ENCODE results near the gene TBC1D21.

TBC1D21 gene

DNA sequence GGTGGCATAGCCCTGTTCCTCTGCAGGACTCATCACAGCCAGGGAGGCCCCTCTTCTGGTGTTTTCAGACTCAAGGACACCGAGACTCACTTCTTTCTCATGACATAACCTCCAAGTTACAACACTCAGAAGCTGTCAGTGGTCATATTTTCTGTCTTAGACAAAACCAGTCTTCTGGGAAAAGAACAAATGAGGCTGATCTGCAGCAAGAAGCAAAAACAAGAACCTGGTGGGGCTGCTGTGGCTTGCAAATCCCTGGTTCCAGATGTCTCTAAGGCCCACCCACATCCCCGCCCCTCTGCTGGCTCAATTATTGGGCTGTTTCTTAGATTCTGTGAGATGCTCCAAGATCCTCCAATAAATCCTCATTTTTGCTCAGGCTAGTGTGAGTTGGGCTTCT is 36.3 kb downstream of the TBC1D21 start:
- no peak for FAIRE-seq

DNA sequence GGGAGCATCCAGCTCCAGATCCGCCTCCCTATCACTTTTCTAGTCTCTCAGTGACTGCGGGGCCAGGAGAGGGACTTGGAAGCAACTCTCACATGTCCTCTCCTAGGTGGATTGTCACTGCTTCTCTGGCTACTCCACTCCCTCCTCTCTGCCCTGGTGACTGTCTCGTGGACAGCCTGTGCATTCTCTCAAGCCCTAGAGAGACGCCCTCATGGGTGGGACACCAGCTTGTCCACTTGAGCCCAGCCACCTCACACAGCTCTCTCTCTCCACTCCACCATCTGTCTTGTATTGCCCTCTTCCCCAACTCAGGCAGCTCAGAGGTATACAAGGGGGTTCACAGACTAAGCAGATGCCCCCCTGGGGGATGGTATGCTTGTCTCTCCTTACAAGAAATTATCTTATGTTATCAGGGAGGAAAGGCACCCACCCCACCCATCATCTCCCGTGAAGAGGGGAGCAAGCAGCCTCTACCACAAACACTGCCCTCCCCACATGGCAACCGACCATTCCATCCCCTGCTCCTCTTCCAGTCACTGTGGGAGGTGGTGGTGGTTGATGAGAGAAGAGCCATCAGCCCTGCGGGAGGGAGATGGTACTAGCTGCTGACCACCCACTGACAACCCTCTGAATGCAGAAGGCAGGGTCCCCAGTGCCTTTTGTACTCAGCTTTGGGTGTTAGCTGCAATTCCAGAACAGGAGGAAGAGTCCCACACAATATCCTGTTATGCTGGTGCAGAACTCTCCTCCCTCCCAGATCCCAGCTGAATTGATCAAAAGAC is 37.3 kb downstream of the TBC1D21 start:
- FAIRE-seq = no peak

DNA sequence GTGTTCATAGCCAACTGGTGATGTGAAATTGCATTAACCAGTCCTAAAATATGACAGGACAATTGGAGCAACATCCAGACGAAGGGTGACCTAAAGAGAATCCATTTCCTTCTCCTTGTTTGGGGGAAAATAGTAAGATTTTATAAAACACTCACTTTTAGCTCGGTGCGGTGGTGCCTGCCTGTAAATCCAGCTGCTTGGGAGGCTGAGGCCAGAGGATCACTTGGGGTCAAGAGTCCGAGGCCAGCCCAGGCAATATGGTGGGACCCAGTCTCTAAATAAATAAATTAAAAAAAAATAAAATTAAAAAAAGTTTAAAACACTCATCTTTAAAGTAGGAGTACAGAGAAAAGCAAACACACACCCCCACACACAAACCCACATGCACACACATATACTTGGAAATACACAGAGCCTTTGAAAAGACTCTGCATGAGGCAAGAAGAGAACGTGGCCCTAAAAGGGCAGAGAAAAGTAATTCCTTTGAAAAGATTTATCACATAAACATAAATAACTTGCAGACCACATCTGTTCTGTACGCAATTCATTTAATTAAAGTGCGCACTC is 38.7 kb downstream of the TBC1D21 start:
- no peak for FAIRE-seq

DNA sequence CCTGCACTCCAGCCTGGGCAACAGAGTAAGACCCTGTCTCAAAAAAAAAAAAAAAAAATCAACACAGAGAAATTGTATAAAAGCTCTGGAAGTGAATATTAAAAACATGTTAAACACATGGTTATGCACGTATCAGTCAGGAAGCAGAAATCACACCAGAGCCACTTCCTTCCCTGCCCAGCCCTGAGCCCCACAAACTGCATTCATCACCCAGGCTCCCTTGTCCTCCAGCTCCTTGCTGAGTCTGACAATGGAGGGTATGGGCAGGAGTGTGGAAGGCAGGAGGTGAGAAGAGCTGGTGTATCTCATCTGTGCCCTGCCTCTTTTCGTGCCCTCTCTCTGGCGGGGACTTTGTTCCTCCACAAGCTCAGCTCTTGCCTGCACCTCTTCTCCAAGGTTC is 40.8 kb downstream of the TBC1D21 start:
- no peak for FAIRE-seq

DNA sequence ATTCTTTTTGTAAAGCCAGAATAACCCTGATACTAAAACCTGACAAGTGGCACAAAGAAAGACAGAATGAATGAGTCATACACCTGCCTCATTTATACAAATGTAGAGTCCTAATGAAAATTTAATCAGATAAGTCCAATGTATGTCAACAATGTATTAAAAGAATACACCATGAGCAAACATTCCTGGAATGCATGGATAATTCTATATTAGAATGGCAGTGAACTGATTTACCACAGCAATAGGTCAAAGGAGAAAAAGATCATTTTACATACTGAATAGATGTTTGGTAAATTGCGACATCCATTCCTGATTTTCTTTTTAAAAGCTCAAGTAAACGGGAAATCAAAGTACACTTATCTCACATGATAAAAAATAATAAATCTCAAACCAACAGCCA is 41.7 kb downstream of the TBC1D21 start:
- no peak for FAIRE-seq

DNA sequence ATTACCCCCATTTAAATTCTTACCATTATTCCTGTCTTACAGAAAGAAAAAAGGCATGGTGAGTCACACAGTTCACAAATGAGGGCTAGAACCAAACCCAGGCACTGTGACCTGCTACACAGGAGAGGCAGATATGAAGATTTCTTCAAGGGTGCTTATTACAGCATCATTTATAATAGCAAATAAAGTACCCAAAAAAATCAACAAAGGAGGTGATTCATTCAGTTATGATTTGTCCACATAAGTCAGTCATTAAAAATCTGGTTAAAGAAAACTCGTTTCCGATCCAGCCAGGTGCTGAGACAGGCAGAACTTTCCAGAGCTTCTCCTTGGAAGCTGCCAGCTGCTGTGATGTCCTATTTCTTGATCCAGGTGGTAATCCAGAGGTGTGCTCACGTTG is 45.4 kb downstream of the TBC1D21 start:
- no peak for FAIRE-seq

DNA sequence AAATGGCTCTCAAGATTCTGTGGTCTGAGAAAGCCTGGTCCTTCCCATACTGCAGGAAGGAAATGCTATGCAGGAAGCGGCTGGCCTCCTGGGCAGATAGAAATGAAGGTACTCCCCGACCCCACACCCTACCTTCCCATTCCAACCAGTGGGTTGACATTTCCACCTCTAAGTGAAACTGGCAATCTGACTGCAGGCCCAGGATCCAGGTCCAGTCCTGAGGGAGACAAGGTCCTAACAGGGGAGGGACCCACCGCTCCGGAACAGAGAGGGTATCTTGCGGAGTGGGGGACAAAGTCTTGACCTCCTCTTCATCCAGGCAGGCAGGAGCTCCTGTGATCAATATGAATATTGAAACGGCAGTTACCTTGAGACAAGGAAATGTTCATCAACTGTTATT is 46.3 kb downstream of the TBC1D21 start:
- no peak for FAIRE-seq

DNA sequence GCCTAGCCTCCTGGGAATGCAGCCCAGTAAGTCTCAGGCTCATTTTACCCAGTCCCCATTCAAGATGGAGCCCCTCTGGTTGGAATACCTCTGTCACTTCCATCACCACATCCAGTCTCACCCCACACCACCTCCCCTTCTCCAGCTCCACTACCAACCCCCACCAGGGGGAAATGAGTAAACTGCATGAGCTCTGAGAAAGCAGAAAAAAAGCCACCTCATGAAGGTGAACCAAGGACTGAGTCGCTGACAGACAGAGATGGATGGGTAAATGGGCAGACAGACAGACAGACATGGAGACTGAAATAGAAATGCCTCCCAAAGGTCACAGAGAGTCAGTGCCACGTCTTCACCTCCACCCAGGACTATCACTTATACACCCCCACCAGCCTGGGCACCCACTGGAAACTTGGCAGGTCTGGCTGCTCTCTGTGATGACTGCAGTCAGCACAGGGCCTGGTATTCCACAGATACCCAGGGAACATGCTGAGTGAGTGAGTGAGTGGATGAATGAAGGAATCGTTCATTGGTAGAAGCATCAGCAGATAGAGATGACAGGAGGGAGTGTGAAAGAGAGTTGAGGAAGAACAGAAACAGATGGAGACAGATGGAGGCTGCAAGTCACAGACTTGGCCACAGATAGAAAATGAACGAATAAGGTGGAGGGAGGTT is 48.0 kb downstream of the TBC1D21 start:
- no peak for FAIRE-seq

DNA sequence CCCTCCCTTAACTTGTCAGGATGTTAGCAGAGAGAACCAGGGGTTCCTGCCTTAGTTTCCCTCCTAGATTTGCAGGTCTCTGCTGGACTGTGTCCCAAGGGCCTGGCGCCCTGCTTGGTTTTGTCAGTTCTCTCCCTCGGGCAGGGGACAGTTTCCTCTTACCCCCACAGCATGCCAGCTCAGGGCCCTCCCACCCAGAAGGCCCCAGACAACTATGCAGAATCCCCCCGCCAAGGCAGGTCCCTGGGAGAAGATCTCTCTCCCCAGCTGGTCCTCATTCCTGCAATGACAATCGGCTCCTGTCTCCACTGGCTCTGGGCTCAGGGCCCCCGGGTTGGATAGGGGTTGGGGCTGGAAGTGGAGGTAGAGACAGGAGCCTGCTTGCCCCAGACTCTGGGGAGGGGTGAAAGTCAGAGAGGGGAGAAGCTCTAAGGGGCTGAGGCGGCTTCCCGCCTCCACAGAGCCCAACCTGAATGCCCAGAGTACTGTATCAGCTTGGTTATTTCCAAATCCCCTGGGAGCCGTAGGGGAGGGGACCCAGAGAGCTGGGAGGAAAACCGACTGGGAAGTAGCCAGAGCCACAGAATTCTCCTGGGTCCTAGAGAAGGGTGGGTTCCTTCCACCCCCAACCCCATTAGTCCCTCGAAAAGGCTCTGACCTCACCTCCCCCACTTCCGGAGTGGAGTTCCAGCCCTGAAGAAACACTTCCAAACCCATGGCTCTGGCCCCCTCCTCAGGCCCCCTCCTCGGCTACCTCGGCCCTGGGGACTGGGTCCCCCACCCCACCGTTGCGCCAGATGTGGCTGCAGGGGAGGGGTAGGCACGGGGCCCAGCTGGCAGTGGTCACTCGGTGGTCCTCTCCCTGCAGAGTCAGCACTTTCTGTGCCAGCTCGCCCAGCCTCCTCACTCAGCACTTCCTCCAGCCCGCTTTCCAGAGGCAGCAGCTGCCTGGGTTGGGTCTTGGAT is 49.1 kb downstream of the TBC1D21 start:
- no peak for FAIRE-seq

DNA sequence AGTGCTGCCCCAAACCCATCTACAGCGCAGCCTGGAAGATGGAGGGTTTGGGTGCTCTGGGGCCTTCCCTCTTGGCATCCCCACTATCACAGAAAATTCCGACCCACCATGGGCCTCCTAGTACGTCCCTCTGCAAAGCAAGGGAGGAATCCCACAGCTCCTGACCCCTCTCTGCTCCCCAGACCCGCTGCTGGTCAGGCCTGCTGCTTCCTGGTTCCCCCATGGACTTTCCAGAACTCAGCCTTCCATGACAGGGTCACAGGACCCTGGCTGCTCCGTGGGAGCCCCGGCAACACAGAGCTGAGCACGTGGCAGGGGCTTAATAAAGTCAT is 49.8 kb downstream of the TBC1D21 start:
- FAIRE-seq = no peak

DNA sequence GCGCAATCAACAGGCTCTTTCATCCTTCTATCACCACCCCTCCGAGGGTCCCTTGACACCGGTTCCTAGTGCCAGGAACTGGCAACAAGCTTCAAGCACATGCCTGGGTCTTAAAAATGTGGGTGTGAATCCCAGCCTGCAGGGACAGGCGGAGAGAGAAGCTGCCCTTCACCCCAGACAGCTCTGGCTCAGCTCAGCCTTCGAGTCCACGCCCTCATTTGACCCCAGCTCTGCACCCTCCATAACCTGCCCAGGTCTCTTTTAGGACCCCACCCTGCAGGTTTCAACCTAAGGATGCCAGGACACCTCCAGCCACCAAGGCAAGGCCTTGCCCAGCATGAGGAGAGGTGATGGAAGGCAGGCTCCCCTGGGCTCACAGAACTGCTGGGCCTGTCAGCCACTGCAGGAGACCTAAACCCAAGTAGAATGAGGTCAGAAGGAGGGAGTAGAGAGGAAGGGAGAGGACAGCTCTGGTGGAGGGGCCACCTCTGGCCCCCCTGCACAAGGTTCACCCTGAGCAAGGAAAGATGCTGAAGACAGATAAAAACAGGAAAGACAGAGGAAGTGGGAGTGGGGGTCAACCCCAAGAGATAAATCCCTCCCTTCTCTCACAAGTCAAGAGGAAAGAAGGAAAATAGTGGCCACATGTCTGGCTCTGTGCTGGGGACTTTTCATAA is 50.3 kb downstream of the TBC1D21 start:
- FAIRE-seq = no peak

DNA sequence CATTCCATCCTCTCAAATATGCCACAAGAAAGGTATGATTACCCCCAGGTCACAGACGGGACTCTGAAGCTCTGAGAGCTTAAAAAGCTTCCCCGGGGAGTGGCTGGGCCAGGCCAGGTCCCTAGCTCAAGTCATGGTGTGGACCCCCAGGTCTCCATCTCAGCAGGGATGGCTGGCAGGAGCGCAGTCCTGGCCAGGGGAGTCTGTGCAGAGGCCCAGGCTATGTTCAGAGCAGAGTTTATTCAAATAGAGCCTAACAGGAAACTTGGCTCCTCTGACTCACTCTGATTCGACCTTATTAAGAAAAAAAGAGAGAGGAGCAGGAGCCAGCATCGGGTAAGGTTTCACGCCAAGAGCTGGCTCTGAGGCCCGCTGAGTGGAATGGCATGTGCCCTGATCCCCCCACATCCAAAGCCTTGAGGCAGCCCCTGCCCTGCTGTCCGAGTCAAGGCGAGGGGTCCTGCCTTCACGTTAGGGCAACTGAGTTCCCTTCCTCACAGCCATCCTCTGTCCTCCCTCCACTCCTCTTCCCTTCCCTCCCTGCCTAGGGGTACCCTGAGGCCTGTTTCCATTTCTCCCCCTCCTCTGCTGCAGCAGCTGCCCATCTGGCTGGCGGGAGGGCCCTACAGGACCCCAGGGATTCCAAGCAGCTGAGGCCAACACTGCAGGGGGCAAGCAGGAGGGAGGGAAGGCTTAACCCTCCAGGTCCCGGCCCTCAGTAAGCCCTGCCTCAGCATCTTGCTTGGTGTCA is 51.0 kb downstream of the TBC1D21 start:
- FAIRE-seq = no peak

DNA sequence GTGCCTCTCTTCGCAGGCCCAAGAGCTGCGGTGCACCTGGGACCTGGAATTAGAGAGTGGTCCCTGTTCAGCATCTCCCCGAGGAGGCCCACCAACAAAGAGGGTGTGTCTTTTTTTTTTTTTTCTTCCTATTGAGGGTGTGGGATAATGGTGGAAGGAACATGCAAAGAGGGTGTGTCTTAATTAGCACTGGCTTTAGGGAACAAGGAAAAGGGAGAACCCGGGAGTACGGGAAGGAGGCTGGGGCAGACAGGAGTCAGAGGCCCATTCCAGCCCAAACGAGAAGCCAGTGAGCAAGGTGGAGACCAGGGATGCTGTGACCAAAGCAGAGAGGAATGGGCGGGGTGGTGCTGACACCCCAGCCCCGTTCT is 52.5 kb downstream of the TBC1D21 start:
- FAIRE-seq = no peak

DNA sequence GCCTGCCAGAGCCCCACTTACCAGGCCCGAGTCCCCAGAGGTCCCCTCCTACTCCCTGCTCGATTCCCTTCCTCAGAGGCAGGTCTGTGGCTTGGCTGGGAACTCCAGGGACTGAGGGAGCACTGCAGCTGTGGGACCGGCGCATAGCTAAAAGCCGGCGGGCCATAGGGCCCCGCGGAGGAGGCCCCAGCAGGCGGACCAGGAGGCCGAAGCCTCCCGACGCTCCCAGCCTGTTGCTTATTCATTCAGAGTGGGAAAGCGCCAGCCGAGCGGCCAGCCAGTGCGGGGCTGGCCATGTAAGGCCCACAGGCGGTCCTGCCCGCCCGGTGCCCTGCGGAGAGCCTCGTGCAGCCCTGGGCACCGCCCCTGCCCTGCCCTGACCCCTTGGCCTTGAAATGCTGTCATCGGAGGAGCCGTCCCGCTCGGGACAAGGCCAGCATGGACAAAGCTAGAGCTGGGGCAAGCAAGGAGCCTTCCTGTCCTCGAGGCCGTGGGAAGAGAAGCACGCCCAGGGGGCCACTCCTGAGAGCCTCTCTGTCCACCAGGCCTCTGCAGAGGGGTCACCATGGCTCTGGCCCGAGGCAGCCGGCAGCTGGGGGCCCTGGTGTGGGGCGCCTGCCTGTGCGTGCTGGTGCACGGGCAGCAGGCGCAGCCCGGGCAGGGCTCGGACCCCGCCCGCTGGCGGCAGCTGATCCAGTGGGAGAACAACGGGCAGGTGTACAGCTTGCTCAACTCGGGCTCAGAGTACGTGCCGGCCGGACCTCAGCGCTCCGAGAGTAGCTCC is 53.0 kb downstream of the TBC1D21 start, which contains the start of gene LOXL1:
Gene LOXL1 (plus strand): TSS at position 244 of the 784 bp plus-strand sequence. CDS start 322 bp downstream, at position 566.
- FAIRE-seq = no peak

DNA sequence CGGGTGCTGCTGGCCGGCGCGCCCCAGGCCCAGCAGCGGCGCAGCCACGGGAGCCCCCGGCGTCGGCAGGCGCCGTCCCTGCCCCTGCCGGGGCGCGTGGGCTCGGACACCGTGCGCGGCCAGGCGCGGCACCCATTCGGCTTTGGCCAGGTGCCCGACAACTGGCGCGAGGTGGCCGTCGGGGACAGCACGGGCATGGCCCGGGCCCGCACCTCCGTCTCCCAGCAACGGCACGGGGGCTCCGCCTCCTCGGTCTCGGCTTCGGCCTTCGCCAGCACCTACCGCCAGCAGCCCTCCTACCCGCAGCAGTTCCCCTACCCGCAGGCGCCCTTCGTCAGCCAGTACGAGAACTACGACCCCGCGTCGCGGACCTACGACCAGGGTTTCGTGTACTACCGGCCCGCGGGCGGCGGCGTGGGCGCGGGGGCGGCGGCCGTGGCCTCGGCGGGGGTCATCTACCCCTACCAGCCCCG is 53.7 kb downstream of the TBC1D21 start:
- FAIRE-seq = no peak

DNA sequence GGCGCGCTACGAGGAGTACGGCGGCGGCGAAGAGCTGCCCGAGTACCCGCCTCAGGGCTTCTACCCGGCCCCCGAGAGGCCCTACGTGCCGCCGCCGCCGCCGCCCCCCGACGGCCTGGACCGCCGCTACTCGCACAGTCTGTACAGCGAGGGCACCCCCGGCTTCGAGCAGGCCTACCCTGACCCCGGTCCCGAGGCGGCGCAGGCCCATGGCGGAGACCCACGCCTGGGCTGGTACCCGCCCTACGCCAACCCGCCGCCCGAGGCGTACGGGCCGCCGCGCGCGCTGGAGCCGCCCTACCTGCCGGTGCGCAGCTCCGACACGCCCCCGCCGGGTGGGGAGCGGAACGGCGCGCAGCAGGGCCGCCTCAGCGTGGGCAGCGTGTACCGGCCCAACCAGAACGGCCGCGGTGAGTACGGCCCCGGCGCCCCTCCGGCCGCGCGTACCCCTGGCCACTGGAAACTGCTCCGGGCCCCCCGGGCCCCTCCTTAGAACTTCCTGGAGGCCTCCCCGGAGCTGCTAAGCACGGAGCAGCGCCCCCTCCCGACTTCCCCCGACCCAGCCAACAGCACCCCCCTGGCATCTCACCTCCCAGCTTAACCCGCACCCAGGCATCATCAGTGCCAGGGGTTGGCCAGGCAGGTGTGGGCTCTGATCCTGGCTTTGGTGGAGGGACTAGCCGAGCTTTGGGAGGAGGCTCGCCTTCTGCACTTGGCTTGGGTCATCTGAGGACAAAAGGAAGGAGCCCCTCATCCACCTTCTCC is 54.3 kb downstream of the TBC1D21 start:
- FAIRE-seq = no peak

DNA sequence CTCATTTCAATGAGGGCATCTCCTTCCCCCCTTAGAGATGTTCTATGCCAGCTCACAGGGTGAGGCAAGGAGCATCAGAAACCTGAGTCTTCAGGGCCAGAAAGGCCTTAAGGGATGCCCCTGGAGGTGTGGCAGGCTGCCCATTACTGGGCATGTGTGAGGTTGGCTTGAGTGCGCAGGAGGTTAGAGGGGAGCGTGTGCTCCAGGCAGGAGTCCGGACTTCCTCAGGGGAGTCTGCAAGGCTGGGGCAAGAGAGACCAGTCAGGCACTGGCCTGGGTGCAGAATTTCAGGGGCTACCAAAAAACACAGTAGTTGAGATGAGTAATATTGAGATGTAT is 54.8 kb downstream of the TBC1D21 start:
- no peak for FAIRE-seq

DNA sequence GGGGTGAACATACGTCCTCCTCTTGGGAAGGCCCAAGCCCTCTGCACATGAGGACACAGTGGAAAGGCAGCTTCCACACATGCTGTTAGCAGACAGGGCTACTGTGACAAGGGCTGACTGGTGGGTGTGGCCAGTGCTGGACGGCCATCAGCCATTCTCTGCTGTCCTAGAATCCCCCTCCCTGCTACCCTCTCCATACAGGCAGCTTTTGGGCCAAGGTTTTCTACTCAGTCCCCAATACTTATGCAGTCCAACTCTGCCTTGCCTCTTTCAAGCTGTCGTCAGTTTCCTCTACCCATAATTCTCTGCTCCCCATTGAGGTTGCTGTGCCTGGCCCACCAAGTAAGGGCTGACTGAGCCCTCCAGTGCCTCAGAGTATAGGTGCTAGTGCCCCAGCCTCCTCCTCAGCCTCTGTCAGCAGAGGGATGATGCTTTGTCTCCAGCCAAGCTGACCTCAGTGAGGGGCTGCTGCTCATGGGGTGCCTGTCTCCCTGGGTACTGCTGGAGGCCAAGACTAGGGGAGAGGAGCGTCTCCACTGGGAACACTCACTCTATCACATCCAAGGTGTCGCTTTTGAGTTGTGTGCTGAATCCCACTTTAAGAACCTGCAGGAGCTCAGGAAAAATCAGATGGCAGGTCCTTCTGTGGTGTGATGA is 55.7 kb downstream of the TBC1D21 start:
- FAIRE-seq = no peak

DNA sequence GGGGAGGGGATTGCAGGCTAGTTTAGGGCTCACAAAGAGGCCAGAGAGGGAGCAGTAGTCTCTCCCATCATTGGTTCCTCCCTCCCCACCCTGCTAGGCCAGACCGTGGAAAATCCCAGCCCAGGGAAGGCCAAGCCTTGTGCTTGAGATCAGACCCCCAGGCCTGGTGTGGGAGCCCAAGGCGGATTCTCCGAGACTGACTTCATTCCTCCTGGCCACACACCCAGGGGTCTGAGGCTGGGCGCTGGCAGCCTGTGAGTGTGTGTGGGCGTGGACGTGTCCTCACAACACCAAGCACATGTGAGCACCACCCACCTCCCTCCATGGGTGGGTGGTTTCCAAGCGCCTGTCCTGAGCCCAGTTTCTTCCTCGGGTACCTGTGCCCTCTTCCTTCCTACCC is 57.0 kb downstream of the TBC1D21 start:
- FAIRE-seq = no peak
